NT2/D1 (cell line): Measurements from ENCODE around the gene ADAR.

Experiments
- DNase-seq: peaks from one replicate; pipeline ENCODE4 v3.0.0-alpha.2; 2011; ENCODE audit warnings: low read depth, low spot score
- H3K27me3 ChIP-seq: 2 replicates; pipeline ENCODE4 v1.6.0; 2011; ENCODE audit warnings: mild to moderate bottlenecking; ENCODE audit not compliant: insufficient read length, insufficient read depth
- H3K36me3 ChIP-seq: 2 replicates; pipeline ENCODE4 v1.6.1; 2011; ENCODE audit warnings: mild to moderate bottlenecking, low read length, mixed read lengths; ENCODE audit not compliant: insufficient read depth, insufficient read length
- H3K4me1 ChIP-seq: 2 replicates; pipeline ENCODE4 v1.5.1; 2011; ENCODE audit not compliant: insufficient read depth, insufficient read length
- H3K4me3 ChIP-seq: 2 replicates; pipeline ENCODE4 v1.5.1; 2011; ENCODE audit warnings: low read depth; ENCODE audit not compliant: insufficient read length
- H3K9ac ChIP-seq: 2 replicates; pipeline ENCODE4 v1.6.0; 2011; ENCODE audit warnings: low read depth; ENCODE audit not compliant: insufficient read length
- H3K9me3 ChIP-seq: 2 replicates; pipeline ENCODE4 v1.5.1; 2011; ENCODE audit warnings: mild to moderate bottlenecking, low read length; ENCODE audit not compliant: insufficient read depth
- SUZ12 ChIP-seq: IDR thresholded peaks from 2 replicates; pipeline ENCODE4 v1.6.1; 2011; ENCODE audit not compliant: insufficient read length, insufficient read depth; ENCODE audit errors: extremely low read depth
- YY1 ChIP-seq: IDR thresholded peaks from 2 replicates; pipeline ENCODE4 v1.6.1; 2011; ENCODE audit not compliant: insufficient read length, insufficient read depth
- ZNF274 ChIP-seq: IDR thresholded peaks from 2 replicates; pipeline ENCODE4 v1.6.1; 2011; ENCODE audit warnings: mild to moderate bottlenecking, low read depth, low read length

The ADAR gene

DNA sequence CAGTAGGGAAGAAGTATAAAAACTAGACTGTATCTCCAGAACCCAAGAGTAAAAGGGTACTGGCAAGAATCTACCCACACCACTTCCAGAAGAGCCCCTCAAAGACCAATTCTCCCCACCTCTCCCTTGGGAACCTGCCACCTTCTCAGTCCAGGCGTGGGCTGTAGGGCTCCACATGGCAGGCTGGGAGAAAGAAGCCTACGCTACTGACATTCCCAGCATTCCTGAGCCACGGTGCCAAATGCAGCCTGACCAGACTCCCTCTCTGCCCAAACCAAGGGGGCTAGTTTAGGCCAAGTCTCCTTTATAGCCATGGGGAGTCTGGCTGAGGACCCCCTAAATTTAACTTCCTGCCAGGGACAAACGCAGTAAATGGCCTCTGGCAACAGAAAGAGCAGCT is 51.6 kb downstream of the ADAR start:
- Histone ChIP-seq H3K4me1 (peaks cover 2% of the 10 kb centered on the region), H3K9ac (peak overlapping the region; percentile 14), H3K36me3 (peaks cover 50% of the 10 kb centered on the region), H3K27me3 (no peaks in the 10 kb centered on the region), H3K9me3 (no peaks in the 10 kb centered on the region), H3K4me3 (peak overlapping the region; percentile 86)
- TF ChIP-seq SUZ12 = no peak
- TF ChIP-seq YY1 = no peak
- TF ChIP-seq ZNF274 = no peak
- no peak for DNase-seq

DNA sequence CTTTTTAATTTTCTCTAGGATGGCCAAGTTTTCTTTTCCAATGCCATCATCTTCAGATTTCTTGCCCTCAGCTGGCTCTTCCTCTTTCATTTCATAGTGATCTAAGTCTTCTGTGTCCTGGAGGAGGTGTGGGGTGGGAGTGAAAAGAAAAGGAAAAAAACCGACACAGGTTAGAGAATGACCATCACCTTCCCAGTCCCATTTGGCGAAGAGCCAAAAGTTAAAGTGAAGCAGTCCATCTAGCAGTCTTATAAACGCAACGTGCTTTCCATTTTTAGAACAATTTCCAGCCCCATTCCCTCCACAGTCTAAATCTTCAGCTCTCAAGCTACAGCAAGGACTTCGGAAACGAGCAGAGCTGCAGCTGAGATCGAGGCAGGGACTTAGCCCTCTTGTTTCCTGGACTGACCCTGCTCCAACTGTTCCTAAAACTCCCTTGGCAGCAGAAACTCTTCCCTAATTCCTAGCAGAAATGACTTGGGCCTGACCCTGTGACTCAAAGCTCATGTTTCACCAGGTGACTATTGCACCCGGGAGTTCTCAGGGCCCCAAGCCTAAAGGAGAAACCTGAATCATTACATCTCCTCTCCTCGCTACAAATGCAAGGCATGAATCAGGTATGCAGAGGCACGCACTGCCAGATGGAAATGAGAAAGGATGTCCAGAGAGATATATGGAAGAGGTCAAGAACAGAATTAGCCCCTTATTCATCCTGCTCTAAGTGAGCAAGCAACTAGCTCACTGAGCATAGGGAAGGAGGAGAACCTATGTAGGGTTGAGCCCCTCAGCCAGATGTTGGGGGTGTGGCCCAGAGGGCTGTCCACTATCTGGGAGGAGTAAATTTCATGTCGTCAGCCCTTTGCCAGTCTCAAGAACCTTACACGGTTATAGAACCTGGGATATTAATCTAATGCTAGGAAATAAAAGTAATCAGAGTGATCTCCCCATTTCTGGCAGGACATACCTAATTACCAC is 54.6 kb downstream of the ADAR start:
- Histone ChIP-seq H3K4me1 (peaks cover 4% of the 10 kb centered on the region), H3K27me3 (no peaks in the 10 kb centered on the region), H3K9me3 (no peaks in the 10 kb centered on the region), H3K4me3 (no peak overlapping the region), H3K9ac (no peak overlapping the region), H3K36me3 (peaks cover 81% of the 10 kb centered on the region)
- no peak for DNase-seq
- TF ChIP-seq SUZ12 (no peak), ZNF274 (no peak), YY1 (no peak)

DNA sequence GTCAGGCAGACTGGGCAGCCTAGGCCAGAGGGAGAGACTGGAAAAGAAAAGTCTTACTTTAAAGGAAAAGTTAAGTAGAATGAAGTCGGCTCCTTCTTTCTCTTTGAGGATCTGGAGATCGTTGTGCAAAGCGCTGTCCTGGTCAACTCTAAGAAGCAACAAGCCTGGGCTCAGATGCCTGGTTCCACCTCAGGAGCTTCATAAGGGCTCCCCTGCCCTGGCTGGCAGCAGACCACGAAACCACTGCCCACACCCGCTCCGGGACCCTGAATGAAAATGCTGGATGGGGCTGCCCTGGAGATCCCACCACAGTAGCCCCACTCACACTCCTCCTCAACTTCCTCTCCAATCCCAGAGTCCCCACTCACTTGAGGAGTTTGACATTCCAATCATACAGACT is 56.0 kb downstream of the ADAR start:
- H3K9ac ChIP-seq = no peak overlapping the region
- H3K36me3 ChIP-seq = peaks cover 85% of the 10 kb centered on the region
- H3K4me1 ChIP-seq = peaks cover 4% of the 10 kb centered on the region
- TF ChIP-seq YY1 (no peak), ZNF274 (no peak), SUZ12 (no peak)
- no peak overlapping the region for H3K4me3 ChIP-seq
- no peaks in the 10 kb centered on the region for H3K27me3 ChIP-seq
- no peaks in the 10 kb centered on the region for H3K9me3 ChIP-seq
- DNase-seq = no peak

DNA sequence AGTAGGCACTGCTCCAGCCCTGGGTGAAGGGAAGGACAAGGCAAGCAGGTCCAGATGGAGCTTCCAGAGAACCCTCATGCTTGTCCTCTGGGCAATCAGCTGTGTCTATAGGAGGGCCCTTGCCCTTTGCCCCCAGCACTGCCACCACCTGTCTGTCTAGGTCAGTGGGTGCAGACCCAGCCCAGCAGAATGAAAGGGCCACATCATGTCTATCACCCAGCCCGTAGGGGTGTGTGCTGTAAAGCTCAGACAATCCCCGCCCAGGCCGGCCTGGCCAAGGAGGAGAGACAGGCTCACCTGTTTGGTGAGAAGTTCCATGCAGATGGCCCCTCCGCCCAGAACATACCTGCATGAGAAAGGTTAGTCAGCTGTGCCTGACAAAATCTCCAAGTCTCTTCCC is 56.5 kb downstream of the ADAR start:
- TF ChIP-seq ZNF274 = no peak
- no peak for TF ChIP-seq SUZ12
- TF ChIP-seq YY1 = no peak
- H3K36me3 ChIP-seq = peaks cover 83% of the 10 kb centered on the region

DNA sequence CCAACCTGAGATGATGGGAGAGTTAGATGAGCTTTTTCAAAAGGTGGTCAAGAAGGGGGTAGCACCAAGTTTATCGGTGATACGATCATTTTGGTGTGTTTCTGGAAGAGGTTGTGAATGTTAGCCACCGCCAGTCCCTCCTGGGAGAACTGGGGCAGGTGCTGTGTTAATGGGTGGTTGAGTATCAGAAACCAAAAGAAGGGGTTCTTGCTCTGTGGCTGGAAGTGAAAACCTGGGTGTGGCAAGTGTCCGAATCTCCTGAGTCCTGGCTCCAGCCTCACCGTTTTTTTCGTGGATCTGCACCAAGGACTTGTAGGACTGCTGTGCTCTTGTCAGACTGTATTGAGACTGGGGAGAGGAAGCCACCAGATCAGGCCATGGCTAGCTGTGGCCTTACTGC is 57.3 kb downstream of the ADAR start:
- no peak overlapping the region for H3K9ac ChIP-seq
- no peaks in the 10 kb centered on the region for H3K9me3 ChIP-seq
- TF ChIP-seq SUZ12 (no peak), YY1 (no peak), ZNF274 (no peak)
- peaks cover 77% of the 10 kb centered on the region for H3K36me3 ChIP-seq
- no peaks in the 10 kb centered on the region for H3K27me3 ChIP-seq
- H3K4me3 ChIP-seq = no peak overlapping the region
- H3K4me1 ChIP-seq = peaks cover 2% of the 10 kb centered on the region
- DNase-seq = no peak

More for the DNA sequence above, 56.5 kb downstream of the ADAR start:
- Histone ChIP-seq H3K4me3 (no peak overlapping the region), H3K27me3 (no peaks in the 10 kb centered on the region), H3K9ac (no peak overlapping the region), H3K9me3 (no peaks in the 10 kb centered on the region), H3K4me1 (peaks cover 3% of the 10 kb centered on the region)
- no peak for DNase-seq

DNA sequence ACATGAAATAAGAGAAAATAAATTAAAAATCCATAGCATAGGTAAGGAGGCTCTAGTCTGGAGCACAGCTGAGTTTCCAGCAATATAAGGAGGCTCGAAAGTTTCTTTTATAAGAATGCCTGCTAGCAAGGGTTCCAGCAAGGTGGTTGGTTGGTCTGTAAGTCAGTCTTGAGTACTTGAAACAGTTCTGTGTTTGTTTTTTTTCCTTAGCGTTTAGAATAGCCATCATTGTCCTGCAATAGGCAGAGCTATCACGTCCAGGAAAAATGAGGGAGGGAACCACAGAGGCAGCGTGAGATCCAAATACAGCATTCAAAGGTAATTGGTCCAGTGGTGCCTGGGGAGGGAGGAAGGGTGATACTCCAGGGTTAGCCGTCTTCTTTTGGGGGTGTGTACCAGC is 57.9 kb downstream of the ADAR start:
- H3K27me3 ChIP-seq = no peaks in the 10 kb centered on the region
- DNase-seq = no peak
- H3K9ac ChIP-seq = no peak overlapping the region
- peaks cover 71% of the 10 kb centered on the region for H3K36me3 ChIP-seq
- peaks cover 2% of the 10 kb centered on the region for H3K4me1 ChIP-seq
- no peaks in the 10 kb centered on the region for H3K9me3 ChIP-seq
- TF ChIP-seq SUZ12 = no peak
- no peak for TF ChIP-seq ZNF274
- no peak for TF ChIP-seq YY1
- H3K4me3 ChIP-seq = no peak overlapping the region

DNA sequence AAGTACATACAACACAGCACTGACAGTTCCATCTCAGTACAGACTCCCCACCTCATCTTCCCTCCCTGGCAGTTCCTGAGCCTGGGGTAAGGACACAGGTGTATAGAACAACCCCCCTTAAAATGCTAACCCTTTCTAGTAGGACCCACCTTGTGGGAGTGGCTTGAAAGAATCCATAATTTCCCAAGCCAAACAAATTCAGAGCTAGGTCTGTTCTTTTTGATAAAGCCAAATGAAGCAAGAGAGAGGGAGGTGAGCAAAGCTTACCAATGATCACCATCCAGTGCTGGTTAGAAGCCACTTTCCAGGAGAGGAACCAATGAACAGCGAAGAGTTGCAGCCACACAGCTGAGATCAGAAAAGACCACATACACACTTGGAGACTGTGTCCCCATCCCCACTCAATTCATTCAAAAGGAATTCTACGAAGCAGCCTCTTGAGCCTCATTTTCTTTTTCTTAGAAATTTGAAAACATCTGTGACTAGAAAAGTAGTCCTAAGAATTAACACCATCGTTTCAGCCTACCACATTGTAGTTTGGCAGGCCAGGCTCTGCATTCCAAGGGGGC is 58.7 kb downstream of the ADAR start:
- Histone ChIP-seq H3K9me3 (no peaks in the 10 kb centered on the region), H3K4me3 (no peak overlapping the region), H3K4me1 (peaks cover 2% of the 10 kb centered on the region), H3K36me3 (peaks cover 63% of the 10 kb centered on the region), H3K27me3 (no peaks in the 10 kb centered on the region), H3K9ac (no peak overlapping the region)
- TF ChIP-seq YY1 (no peak), SUZ12 (no peak)
- no peak for DNase-seq

DNA sequence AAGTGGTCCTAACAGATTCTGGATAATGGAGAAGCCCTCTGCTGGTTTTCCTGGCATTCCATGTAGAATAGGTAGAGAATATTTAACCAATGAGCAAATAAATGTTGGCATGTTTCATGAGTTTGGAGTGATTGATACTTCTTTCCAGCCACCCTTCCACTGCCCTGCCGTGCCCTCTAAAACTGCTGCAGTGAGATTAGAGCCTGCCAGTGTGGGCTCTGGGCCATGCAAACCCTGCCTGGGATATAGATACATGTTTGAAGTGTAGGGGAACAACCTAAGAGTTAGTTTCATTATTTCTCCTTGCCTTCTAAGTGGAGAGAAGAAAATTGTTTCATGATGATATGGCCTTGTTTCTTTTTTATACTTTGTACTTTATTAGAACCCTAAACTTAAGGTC is 60.0 kb downstream of the ADAR start:
- H3K4me3 ChIP-seq = no peak overlapping the region
- TF ChIP-seq SUZ12 (no peak), YY1 (no peak), ZNF274 (no peak)
- DNase-seq = no peak
- peaks cover 2% of the 10 kb centered on the region for H3K4me1 ChIP-seq
- H3K36me3 ChIP-seq = peaks cover 51% of the 10 kb centered on the region
- H3K9ac ChIP-seq = no peak overlapping the region
- no peaks in the 10 kb centered on the region for H3K9me3 ChIP-seq
- no peaks in the 10 kb centered on the region for H3K27me3 ChIP-seq
